Lung (tissue), 12 donors: ENCODE results near the gene TXNRD1. TPM values are rescaled to one million over a fixed set of nuclear protein-coding genes. Genes with fewer than 3 reads are reported as not detected.
A peak's percentile ranks its signal among the peaks of the same experiment; 100 is the strongest.

Experiments
- ATAC-seq: fragments of 200-7000 bp; cut with Tn5 transposase; one replicate; pipeline ENCODE4 v1.9.1; 2020; ENCODE audit warnings: moderate number of reproducible peaks; ENCODE audit not compliant: insufficient read depth, low FRiP score
- DNase-seq, 3 donors: peaks; one replicate each; pipeline ENCODE4 v3.0.0-alpha.2; 2013 to 2017
- H3K27ac ChIP-seq, 2 donors: one replicate each; pipeline ENCODE4 v1.5.1; 2013; ENCODE audit warnings: mild to moderate bottlenecking in 2 of 2, moderate library complexity in 2 of 2, control low read depth in 1 of 2, inconsistent platforms in 1 of 2, low read depth in 1 of 2, low read length in 1 of 2
- H3K27me3 ChIP-seq, 3 donors: one replicate each; pipeline ENCODE4 v1.5.1; 2013; ENCODE audit warnings: low read length in 2 of 3; ENCODE audit not compliant: control insufficient read depth in 3 of 3, insufficient read depth in 3 of 3
- H3K36me3 ChIP-seq, 4 donors: one replicate each; pipeline ENCODE4 v1.5.1; 2013; ENCODE audit warnings: low read length in 4 of 4, mild to moderate bottlenecking in 1 of 4, moderate library complexity in 1 of 4; ENCODE audit not compliant: control insufficient read depth in 4 of 4, insufficient read depth in 4 of 4
- H3K4me1 ChIP-seq, 5 donors: one replicate each; pipeline ENCODE4 v1.5.1; 2013; ENCODE audit warnings: low read length in 5 of 5, mild to moderate bottlenecking in 2 of 5, moderate library complexity in 1 of 5; ENCODE audit not compliant: control insufficient read depth in 5 of 5, insufficient read depth in 5 of 5
- H3K4me3 ChIP-seq: one replicate; pipeline ENCODE4 v1.5.1; 2013; ENCODE audit warnings: mild to moderate bottlenecking, control low read depth, moderate library complexity
- H3K9ac ChIP-seq, 2 donors: one replicate each; pipeline ENCODE4 v1.5.1; 2013; ENCODE audit warnings: low read length in 2 of 2, control low read depth in 1 of 2; ENCODE audit not compliant: insufficient read depth in 1 of 2
- H3K9me3 ChIP-seq, 4 donors: one replicate each; pipeline ENCODE4 v1.5.1; 2013; ENCODE audit warnings: low read length in 3 of 4, mild to moderate bottlenecking in 1 of 4, moderate library complexity in 1 of 4; ENCODE audit not compliant: control insufficient read depth in 4 of 4, insufficient read depth in 3 of 4
- CTCF ChIP-seq: IDR thresholded peaks from 2 replicates; pipeline ENCODE4 v1.5.1; 2012; ENCODE audit warnings: mild to moderate bottlenecking; ENCODE audit errors: control extremely low read depth, extremely low read depth
- WGBS, 2 donors: extraction: QIAGEN DNeasy Blood & Tissue Kit; methylation state at CpG; one replicate each; pipeline ENCODE4 v1.1.7; 2013; 5-methylcytosine and 5-hydroxymethylcytosine counted together
- polyA plus RNA-seq, 2 donors: library from polyadenylated mRNA; stranded (reverse); fragments of 200-250 nt; gene quantifications; one replicate each; pipeline ENCODE4 v1.2.1, GENCODE V29; 2013
- total RNA-seq, 2 donors: library from RNA; depleted of rRNA in 1 of 2; stranded (reverse); fragments of >200 nt in 1 of 2; gene quantifications; one replicate each; pipeline ENCODE4 v1.2.1, GENCODE V29; 2014 to 2021
- donor health status: control.
- donor health status: control.
- donor health status: Bipolar disorder and iron deficiency.
- donor health status: healthy.
- donor health status: DM: yes; HTN: yes; CAD: no.

Gene TXNRD1
- total and polyA plus RNA-seq, 4 donors, result 74.2 to 166 (median 125) TPM

GRCh38 chr12:104218935-104219334, 3.4 kb downstream of the TXNRD1 start:
- 86 to 96% methylated on average over 1 of the region's 1 CpG for WGBS, 2 donors
- DNase-seq, result no peak

GRCh38 chr12:104219361-104219892, 3.8 kb downstream of the TXNRD1 start:
- no peaks in the 10 kb centered on the region for H3K9me3 ChIP-seq
- peak; percentile 63 for ATAC-seq
- peak overlapping the region in 1 of 2 donors; percentile 51 for H3K9ac ChIP-seq
- TF ChIP-seq CTCF, result no peak
- peak in 2 of 3 donors; percentile 92 to 94 for DNase-seq
- H3K4me1 ChIP-seq, result peaks cover 4 to 29% (median 10%) of the 10 kb centered on the region in 5 donors
- WGBS, 2 donors, result 17 to 25% methylated on average over 4 of the region's 4 CpGs
- H3K36me3 ChIP-seq, result no peaks in the 10 kb centered on the region
- no peaks in the 10 kb centered on the region for H3K27me3 ChIP-seq
- no peak overlapping the region for H3K4me3 ChIP-seq
- peak overlapping the region in 1 of 2 donors; percentile 86 for H3K27ac ChIP-seq

More at GRCh38 chr12:104218935-104219334, 3.4 kb downstream of the TXNRD1 start:
- Histone ChIP-seq H3K4me1 (peaks cover 4 to 29% (median 10%) of the 10 kb centered on the region in 5 donors), H3K9ac (no peak overlapping the region), H3K9me3 (no peaks in the 10 kb centered on the region), H3K27me3 (no peaks in the 10 kb centered on the region), H3K4me3 (no peak overlapping the region), H3K36me3 (no peaks in the 10 kb centered on the region), H3K27ac (peak overlapping the region; percentile 86 to 93)
- TF ChIP-seq CTCF, result no peak
- ATAC-seq, result peak; percentile 4

GRCh38 chr12:104219908-104220404, 4.4 kb downstream of the TXNRD1 start:
- H3K27me3 ChIP-seq, result no peaks in the 10 kb centered on the region
- WGBS, 2 donors, result 16 to 25% methylated on average over 4 of the region's 4 CpGs
- ATAC-seq, result peak; percentile 1

More at GRCh38 chr12:104219908-104220404, 4.4 kb downstream of the TXNRD1 start:
- Histone ChIP-seq H3K36me3 (no peaks in the 10 kb centered on the region), H3K4me3 (no peak overlapping the region), H3K9me3 (no peaks in the 10 kb centered on the region), H3K4me1 (peaks cover 4 to 29% (median 10%) of the 10 kb centered on the region in 5 donors), H3K27ac (peak overlapping the region; percentile 84 to 86), H3K9ac (peak overlapping the region in 1 of 2 donors; percentile 51)
- no peak for DNase-seq
- no peak for TF ChIP-seq CTCF
